HFF-Myc (cell line): ENCODE results near the gene SIGLEC1.

Experiments used
- DNase-seq: peaks from one replicate; pipeline ENCODE4 v3.0.0-alpha.2; 2011; ENCODE audit warnings: low read depth; ENCODE audit errors: extremely low read depth
- H3K4me3 ChIP-seq: replicated peaks from 2 replicates; pipeline ENCODE4 v1.5.1; 2011; ENCODE audit warnings: low read depth, mild to moderate bottlenecking, control low read depth, low read length
- TF ChIP-seq, protein P1 (sequence below): IDR thresholded peaks from 2 replicates; pipeline ENCODE4 v1.5.1; 2012; ENCODE audit warnings: mild to moderate bottlenecking, low read depth, low read length, control low read depth; ENCODE audit errors: missing control alignments

The SIGLEC1 gene

DNA sequence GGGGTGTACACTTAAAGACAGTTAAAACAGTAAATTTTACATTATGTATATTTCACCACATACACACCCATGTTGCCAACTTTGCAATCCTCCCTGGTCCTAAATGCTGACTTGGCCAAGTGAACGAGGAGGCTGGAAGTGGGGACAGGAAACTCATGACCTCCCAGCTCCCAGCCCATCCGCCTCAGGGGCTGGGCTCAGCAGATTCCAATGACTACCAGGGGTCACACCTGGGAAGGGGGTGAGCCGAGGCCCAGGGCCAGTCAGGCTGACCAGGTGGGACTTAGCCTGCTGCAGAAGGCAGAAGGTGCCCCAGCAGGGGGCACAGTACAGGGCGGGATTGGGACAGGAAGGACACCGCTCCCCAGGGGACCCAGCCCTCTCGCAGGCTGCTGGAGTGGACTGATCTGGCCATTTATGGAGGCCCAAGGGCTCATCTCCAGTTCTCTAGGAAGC lies 2.4 kb downstream of the SIGLEC1 start:
- TF ChIP-seq, protein P1, sequence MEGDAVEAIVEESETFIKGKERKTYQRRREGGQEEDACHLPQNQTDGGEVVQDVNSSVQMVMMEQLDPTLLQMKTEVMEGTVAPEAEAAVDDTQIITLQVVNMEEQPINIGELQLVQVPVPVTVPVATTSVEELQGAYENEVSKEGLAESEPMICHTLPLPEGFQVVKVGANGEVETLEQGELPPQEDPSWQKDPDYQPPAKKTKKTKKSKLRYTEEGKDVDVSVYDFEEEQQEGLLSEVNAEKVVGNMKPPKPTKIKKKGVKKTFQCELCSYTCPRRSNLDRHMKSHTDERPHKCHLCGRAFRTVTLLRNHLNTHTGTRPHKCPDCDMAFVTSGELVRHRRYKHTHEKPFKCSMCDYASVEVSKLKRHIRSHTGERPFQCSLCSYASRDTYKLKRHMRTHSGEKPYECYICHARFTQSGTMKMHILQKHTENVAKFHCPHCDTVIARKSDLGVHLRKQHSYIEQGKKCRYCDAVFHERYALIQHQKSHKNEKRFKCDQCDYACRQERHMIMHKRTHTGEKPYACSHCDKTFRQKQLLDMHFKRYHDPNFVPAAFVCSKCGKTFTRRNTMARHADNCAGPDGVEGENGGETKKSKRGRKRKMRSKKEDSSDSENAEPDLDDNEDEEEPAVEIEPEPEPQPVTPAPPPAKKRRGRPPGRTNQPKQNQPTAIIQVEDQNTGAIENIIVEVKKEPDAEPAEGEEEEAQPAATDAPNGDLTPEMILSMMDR: no peak

DNA sequence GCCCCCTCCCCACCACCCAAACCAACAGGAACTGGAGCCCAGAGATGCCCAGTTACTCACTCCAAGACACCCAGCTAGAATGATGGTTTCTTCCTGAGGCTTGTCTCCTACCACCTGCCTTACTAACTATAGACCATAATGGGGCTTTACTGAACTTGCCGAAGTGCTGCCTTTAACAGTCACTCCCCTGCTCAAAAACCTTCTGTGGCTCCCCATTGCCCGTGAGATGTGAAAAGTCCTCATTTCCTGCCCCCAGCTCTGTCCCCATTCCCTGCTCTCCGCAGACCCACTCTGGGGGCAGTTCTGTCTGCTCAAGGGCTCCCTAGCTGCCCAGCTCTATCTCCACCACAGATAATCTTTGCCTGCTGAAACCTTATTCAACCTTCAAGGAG lies 4.9 kb downstream of the SIGLEC1 start:
- H3K4me3 ChIP-seq: no peak overlapping the region
- DNase-seq: no peak

More for the DNA sequence above, 2.4 kb downstream of the SIGLEC1 start:
- no peak overlapping the region for H3K4me3 ChIP-seq
- no peak for DNase-seq

DNA sequence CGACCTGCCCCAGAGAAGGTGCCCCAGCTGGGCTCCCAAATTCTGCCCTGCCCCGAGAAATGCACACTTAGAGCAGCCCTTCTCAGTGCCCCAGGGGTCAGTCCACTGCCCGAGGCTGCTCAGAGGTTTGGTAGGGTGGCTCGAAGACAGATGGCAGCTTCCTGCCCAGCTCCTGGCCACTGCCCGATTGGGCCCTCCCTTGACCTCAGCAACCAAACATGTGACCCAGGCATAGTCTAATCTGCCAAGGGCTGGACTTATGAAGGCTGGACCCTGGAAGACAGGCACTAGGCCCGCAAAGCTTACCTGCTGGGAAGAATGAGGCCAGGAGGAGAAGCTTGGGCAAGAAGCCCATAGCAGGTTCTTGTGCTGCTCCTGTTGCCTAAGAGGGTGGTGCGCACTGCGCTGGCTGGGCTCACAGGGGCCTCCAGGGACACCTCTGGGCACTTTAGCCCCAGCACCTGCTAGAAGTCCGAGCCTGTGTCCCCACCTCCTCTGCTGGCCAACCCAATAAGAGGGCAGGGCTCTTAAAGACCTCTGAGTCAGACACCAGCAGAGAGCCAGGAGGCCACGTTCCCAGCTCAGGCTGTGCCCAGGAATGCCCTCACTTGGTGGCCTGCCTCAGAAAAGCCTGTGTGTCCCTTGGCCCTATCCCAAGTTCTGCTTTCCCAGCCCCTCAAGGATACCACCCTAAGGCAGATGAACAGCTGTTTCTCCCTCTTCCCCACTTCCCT lies 5.5 kb downstream of the SIGLEC1 start:
- DNase-seq: no peak
- no peak overlapping the region for H3K4me3 ChIP-seq
- TF ChIP-seq, protein P1: no peak

More for the DNA sequence above, 4.9 kb downstream of the SIGLEC1 start:
- TF ChIP-seq, protein P1: no peak

DNA sequence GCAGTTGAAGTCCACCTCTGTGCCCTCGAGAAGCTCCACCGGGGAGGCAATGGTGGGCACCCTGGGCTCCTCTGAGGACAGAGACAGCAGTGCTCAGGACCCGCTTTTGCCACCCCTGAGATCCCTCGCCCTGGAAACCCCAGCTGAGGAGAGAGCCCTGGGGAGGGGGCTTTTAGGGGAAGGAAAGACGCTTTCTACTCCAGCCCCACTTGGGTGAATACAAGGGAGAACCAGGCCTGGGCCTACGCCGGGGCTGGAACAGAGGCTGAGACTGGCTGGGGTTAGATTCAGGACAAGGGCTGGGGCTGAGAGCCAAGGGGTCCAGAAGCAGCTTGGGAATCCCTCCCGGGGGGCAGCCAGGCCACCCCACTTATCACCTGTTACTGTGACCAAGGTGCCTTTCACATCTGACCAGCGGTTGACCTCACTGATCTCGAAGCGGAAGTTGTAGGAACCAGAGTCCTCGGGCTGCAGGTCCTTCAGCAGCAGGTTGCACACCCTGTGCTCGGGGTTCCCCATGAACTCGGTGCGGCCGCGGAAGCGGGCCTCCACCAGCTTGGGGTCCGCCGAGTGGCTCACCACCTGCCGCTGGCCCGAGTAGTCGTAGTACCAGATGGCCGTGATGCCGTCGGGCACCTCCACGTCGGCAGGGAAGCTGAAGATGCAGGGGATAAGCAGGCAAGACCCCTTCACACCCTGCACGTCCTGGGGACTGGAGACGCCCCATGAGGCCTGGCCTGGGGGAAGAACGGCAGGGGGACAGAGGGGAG lies 6.2 kb downstream of the SIGLEC1 start:
- TF ChIP-seq, protein P1: no peak
- no peak for DNase-seq
- H3K4me3 ChIP-seq: no peak overlapping the region

DNA sequence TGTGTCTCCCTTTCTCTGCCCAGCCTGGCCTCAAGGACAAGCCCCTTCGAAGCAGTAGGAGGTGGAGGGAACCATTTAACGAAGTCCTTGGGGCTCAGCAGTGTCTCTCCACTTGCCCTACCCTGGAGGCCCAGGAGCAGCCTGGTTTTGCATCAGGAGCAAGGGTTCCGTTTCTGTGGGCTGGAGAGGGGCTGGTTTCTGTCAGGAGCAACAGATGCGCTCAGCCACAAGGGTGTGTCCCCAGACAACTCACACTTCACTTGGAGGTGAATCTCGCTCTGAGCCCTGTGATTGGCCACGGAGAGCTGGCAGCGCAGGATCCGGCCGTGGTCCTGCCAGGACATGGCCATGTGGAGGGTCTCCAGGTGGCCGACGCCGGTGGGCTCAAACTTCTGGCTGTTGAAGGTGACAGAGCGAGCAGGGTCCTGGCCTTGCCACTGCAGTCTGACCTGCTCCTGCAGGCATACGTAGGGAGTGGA lies 6.9 kb downstream of the SIGLEC1 start:
- no peak for DNase-seq
- TF ChIP-seq, protein P1: no peak
- H3K4me3 ChIP-seq: no peak overlapping the region

DNA sequence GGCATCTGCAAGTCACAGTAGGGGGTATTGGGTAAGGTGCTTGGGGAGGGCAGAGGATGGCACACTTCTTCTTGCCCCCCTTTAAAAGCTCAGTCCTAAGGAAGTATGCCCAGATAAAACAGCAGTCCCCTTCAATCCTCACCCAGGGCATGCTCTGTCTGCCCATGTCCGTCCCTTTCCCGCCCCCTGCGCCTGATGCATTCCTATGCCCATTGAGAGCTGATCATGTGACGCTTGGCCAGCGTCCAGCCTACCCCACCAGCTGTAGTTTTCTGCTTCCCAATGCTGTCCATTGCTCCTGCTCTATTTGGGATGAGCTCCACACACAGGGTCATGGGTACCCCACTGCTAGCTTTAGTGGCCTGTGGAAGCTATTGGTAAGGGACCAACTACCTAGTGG lies 8.3 kb downstream of the SIGLEC1 start:
- no peak for DNase-seq
- no peak overlapping the region for H3K4me3 ChIP-seq
- TF ChIP-seq, protein P1: no peak
